K562 (cell line): Measurements from ENCODE around the gene PRKAG2. TPM values are rescaled to one million over a fixed set of nuclear protein-coding genes. Genes with fewer than 3 reads are reported as not detected.

Experiments
- ATAC-seq: fragments of 200-7000 bp; cut with Tn5 transposase; 3 replicates; pipeline ENCODE4 v1.9.1; 2020; ENCODE audit warnings: moderate library complexity
- BruUV-seq: library from RNA; stranded (reverse); fragments of 400-500 nt; replicated peaks from 2 replicates; lab custom pipeline; 2021; lab: Mats Ljungman, UMichigan
- CTCF ChIA-PET: fragments of 300-600 bp; formaldehyde crosslinking; extraction: SDS; loops from one replicate; lab custom pipeline; 2021; ENCODE audit warnings: low intra/inter-chr PET ratio; lab: Yijun Ruan, JAX
- POLR2A ChIA-PET: fragments of 300-600, 350-650 bp; sonication (Branson Sonifier 250); formaldehyde crosslinking; extraction: SDS; loops from one replicate; lab custom pipeline; 2021; ENCODE audit warnings: antibody characterized with exemption, inconsistent platforms; lab: Yijun Ruan, JAX
- DNase-seq, 4 experiments: peaks; one replicate each; pipeline versions ENCODE4 v3.0.0 to v3.0.0-alpha.2; 2011 to 2018; ENCODE audit warnings: low spot score in 3 of 4, mixed read lengths in 3 of 4; ENCODE audit errors: extremely low read depth in 1 of 4
- FAIRE-seq: peaks from 2 replicates; lab custom pipeline; 2011; peaks lifted over from hg19 to GRCh38; lab: Jason Lieb, UNC
- H2AFZ ChIP-seq: 2 replicates; pipeline ENCODE4 v1.6.0; 2011; ENCODE audit warnings: low read depth, low read length, control low read depth, inconsistent platforms
- H3K27ac ChIP-seq: fragments of 200-600 bp; 3 replicates; pipeline ENCODE4 v1.8.0; 2011; ENCODE audit warnings: low read depth, mild to moderate bottlenecking, control low read depth, inconsistent platforms, low read length, moderate library complexity, mixed read lengths; ENCODE audit errors: extremely low read depth
- H3K27me3 ChIP-seq, 2 experiments: fragments of 300-600 bp in 1 of 2; 2 replicates in 1 of 2; 3 replicates in 1 of 2; pipeline versions ENCODE4 v1.6.0 to v1.8.0; 2011; ENCODE audit warnings: inconsistent platforms in 2 of 2, low read length in 2 of 2, mild to moderate bottlenecking in 1 of 2, mixed read lengths in 1 of 2, moderate library complexity in 1 of 2; ENCODE audit not compliant: control insufficient read depth in 2 of 2, insufficient read depth in 2 of 2
- H3K36me3 ChIP-seq: fragments of 300-600 bp; 3 replicates; pipeline ENCODE4 v1.8.0; 2011; ENCODE audit warnings: mild to moderate bottlenecking, low read length, inconsistent platforms; ENCODE audit not compliant: control insufficient read depth, insufficient read depth
- H3K4me1 ChIP-seq, 2 experiments: fragments of 200-600 bp in 1 of 2; replicated peaks in 1 of 2; 2 replicates in 1 of 2; 3 replicates in 1 of 2; pipeline versions ENCODE4 v1.5.1 to v1.8.0; 2011; ENCODE audit warnings: inconsistent platforms in 2 of 2, low read length in 2 of 2, mild to moderate bottlenecking in 1 of 2, mixed read lengths in 1 of 2, moderate library complexity in 1 of 2; ENCODE audit not compliant: control insufficient read depth in 2 of 2, insufficient read depth in 2 of 2
- H3K4me2 ChIP-seq: 2 replicates; pipeline ENCODE4 v1.6.1; 2011; ENCODE audit warnings: low read length, control low read depth, inconsistent platforms, mixed read lengths; ENCODE audit not compliant: insufficient read depth
- H3K4me3 ChIP-seq: fragments of 200-600 bp; sonication (generic), shearing (Covaris generic); 2 replicates; pipeline ENCODE4 v1.5.1; 2016; ENCODE audit warnings: control low read depth, inconsistent platforms
- H3K79me2 ChIP-seq: fragments of 200-600 bp; 3 replicates; pipeline ENCODE4 v1.8.0; 2011; ENCODE audit warnings: low read length, inconsistent platforms; ENCODE audit not compliant: control insufficient read depth, insufficient read depth
- H3K9ac ChIP-seq, 2 experiments: 2 replicates each; pipeline versions ENCODE4 v1.6.0 to v1.6.1; 2011; ENCODE audit warnings: low read depth in 2 of 2, low read length in 2 of 2, control low read depth in 1 of 2, inconsistent platforms in 1 of 2, mild to moderate bottlenecking in 1 of 2, mixed read lengths in 1 of 2; ENCODE audit not compliant: insufficient read depth in 1 of 2
- H3K9me1 ChIP-seq: one replicate; pipeline ENCODE4 v1.6.0; 2011; ENCODE audit warnings: inconsistent platforms, mild to moderate bottlenecking, low read length, moderate library complexity; ENCODE audit not compliant: control insufficient read depth, insufficient read depth
- H3K9me3 ChIP-seq: replicated peaks from 2 replicates; pipeline ENCODE4 v1.5.1; 2011; ENCODE audit warnings: low read depth, low read length, inconsistent platforms; ENCODE audit not compliant: control insufficient read depth, insufficient read depth
- H4K20me1 ChIP-seq: replicated peaks from 2 replicates; pipeline ENCODE4 v1.6.1; 2011; ENCODE audit warnings: low read length, inconsistent platforms, mixed read lengths; ENCODE audit not compliant: control insufficient read depth, insufficient read depth
- ATF7 ChIP-seq: fragments of 450-650 bp; IDR thresholded peaks from 2 replicates; pipeline ENCODE4 v1.7.1; 2014; ENCODE audit warnings: mild to moderate bottlenecking, moderate library complexity
- CEBPB ChIP-seq: fragments of 450-650 bp; IDR thresholded peaks from 2 replicates; pipeline ENCODE4 v1.6.1; 2016; ENCODE audit warnings: missing genetic modification characterization, missing compliant biosample characterization
- CREB1 ChIP-seq, 2 experiments: sonication (generic) in 1 of 2; formaldehyde crosslinking in 1 of 2; IDR thresholded peaks; 2 replicates each; pipeline versions ENCODE4 v1.6.1 to v1.8.0; 2012 to 2022; ENCODE audit warnings: inconsistent platforms in 1 of 2, mild to moderate bottlenecking in 1 of 2, missing genetic modification reagents in 1 of 2, moderate library complexity in 1 of 2
- DPF2 ChIP-seq: fragments of 450-650 bp; IDR thresholded peaks from 2 replicates; pipeline ENCODE4 v1.6.1; 2016
- FOSL1 ChIP-seq: fragments of 200-800 bp; sonication (Bioruptor generic); conservative IDR thresholded peaks from 2 replicates; pipeline ENCODE4 v1.6.1; 2016; ENCODE audit warnings: missing genetic modification characterization, missing compliant biosample characterization
- GMEB1 ChIP-seq: fragments of 250-450 bp; sonication (Bioruptor Pico); IDR thresholded peaks from 2 replicates; pipeline ENCODE4 v1.4.0; 2020; ENCODE audit warnings: mild to moderate bottlenecking
- MLLT1 ChIP-seq, 2 experiments: fragments of 450-650 bp; IDR thresholded peaks; 2 replicates each; pipeline ENCODE4 v1.6.1; 2016
- PATZ1 ChIP-seq: fragments of 250-450 bp; sonication (Bioruptor Pico); IDR thresholded peaks from 2 replicates; pipeline ENCODE4 v1.5.0; 2020; ENCODE audit warnings: mild to moderate bottlenecking, borderline replicate concordance
- VEZF1 ChIP-seq: fragments of 200-800 bp; sonication (Bioruptor generic); IDR thresholded peaks from 2 replicates; pipeline ENCODE4 v1.6.1; 2017; ENCODE audit warnings: missing genetic modification characterization, missing compliant biosample characterization
- ZC3H8 ChIP-seq: fragments of 450-650 bp; IDR thresholded peaks from 2 replicates; pipeline ENCODE4 v1.6.1; 2017
- ZNF143 ChIP-seq: sonication (generic); formaldehyde crosslinking; IDR thresholded peaks from 2 replicates; pipeline ENCODE4 v1.9.0; 2022; ENCODE audit warnings: mild to moderate bottlenecking, missing genetic modification reagents
- ZNF263 ChIP-seq: sonication (generic); formaldehyde crosslinking; IDR thresholded peaks from 2 replicates; pipeline ENCODE4 v1.8.0; 2022; ENCODE audit warnings: mild to moderate bottlenecking, missing genetic modification reagents, borderline replicate concordance
- ZNF324 ChIP-seq: fragments of 250-450 bp; sonication (Bioruptor Pico); IDR thresholded peaks from 2 replicates; pipeline ENCODE4 v1.4.0; 2020; ENCODE audit warnings: mild to moderate bottlenecking
- WGBS: fragments of 100-300 bp; shearing (Covaris generic); methylation state at CpG from one replicate; pipeline ENCODE4 v1.1.6; 2016; ENCODE audit warnings: low coverage, mixed read lengths; ENCODE audit not compliant: insufficient coverage; ENCODE audit errors: missing lambda C conversion rate; 5-methylcytosine and 5-hydroxymethylcytosine counted together
- in situ Hi-C: fragments of 300-500 bp; cut with MboI; formaldehyde crosslinking; loops from 4 replicates; pipeline ENCODE4 v1.15.0; 2018; ENCODE audit warnings: inconsistent platforms, mixed read lengths
- intact Hi-C: fragments of 100-400 bp; cut with micrococcal nuclease; formaldehyde crosslinking; loops from 2 replicates; pipeline ENCODE4 v1.14.2; 2022
- polyA plus RNA-seq, 8 experiments: library from polyadenylated mRNA; depleted of rRNA in 4 of 8; stranded (reverse) in 5 of 8; unstranded in 3 of 8; fragments of >200 nt; fragmentation: Nextera tagmentation in 2 of 8; fragmentation: Illumina TruSeq in 1 of 8; extraction: Ambion mirVana in 2 of 8; extraction: Trizol in 1 of 8; gene quantifications; 2 replicates each; pipeline versions ENCODE4 v1.2.1 to v1.2.3, GENCODE V29; 2011 to 2014; ENCODE audit warnings: inconsistent platforms in 1 of 8, missing spikeins in 1 of 8
- total RNA-seq, 7 experiments: library from RNA; depleted of rRNA in 6 of 7; stranded (reverse); fragments of >200 nt in 6 of 7; fragmentation: Illumina TruSeq in 2 of 7; extraction: Trizol in 2 of 7; gene quantifications; 2 replicates each; pipeline versions ENCODE4 v1.2.1 to v1.2.3, GENCODE V29; 2011 to 2021; ENCODE audit warnings: low replicate concordance in 1 of 7

Gene PRKAG2
- total and polyA plus RNA-seq, 9 of the 15 experiments (the other 6 are each of a cell fraction or from before 2014, with no cell fraction given), result 0.99 to 5.6 (median 3.3) TPM

- no peak for TF ChIP-seq PATZ1 (CRISPR knock-in tag)
- no peak for TF ChIP-seq MLLT1 (IDR thresholded peaks at IDR 0.05)
Observed at GRCh38 chr7:151568956-151569940, 307.7 kb downstream of the PRKAG2 start (continued).

GRCh38 chr7:151566897-151567320, 310.0 kb downstream of the PRKAG2 start:
- no peak overlapping the region for H3K4me2 ChIP-seq
- no peak overlapping the region for H2AFZ ChIP-seq
- BruUV-seq, result no TSS peak
- intact Hi-C loops, result no loop called here
- WGBS, result 9% methylated on average over 8 of the region's 8 CpGs
- no peaks in the 10 kb centered on the region; a peak in 1 of 5 replicates for H3K4me1 ChIP-seq
- H3K9me3 ChIP-seq, result no peaks in the 10 kb centered on the region
- no peaks in the 10 kb centered on the region for H3K79me2 ChIP-seq
- POLR2A ChIA-PET, result interaction anchor here (1.5 to 2.3 kb wide), 2 partner anchors 9 to 11 kb away, joined by 3 to 10 read pairs; no protein-coding TSS in a partner anchor
- no peak overlapping the region for H3K9ac ChIP-seq
- CTCF ChIA-PET, result no interaction called here
- in situ Hi-C loops, result no loop called here
- no peaks in the 10 kb centered on the region for H3K36me3 ChIP-seq
- peaks cover 42 to 43% of the 10 kb centered on the region in 2 experiments for H3K27me3 ChIP-seq
- H3K27ac ChIP-seq, result no peak overlapping the region
- H4K20me1 ChIP-seq, result no peaks in the 10 kb centered on the region
- ATAC-seq (peak; percentile 50; the same call in 1 of the 3 replicates), FAIRE-seq (no peak), DNase-seq (no peak)
- H3K9me1 ChIP-seq, result no peaks in the 10 kb centered on the region
- no peak overlapping the region for H3K4me3 ChIP-seq
- TF ChIP-seq FOSL1 (tag) (no peak), ATF7 (peak; percentile 74; the same call in 1 of the 2 replicates), DPF2 (no peak), VEZF1 (no peak), ZNF263 (CRISPR knock-in tag) (no peak), ZC3H8 (no peak), GMEB1 (no peak), ZNF143 (CRISPR knock-in tag) (no peak), CEBPB (peak; percentile 96), ZNF324 (no peak), CREB1 (IDR thresholded peaks at IDR 0.05) (no peak), CREB1 (CRISPR knock-in tag; IDR thresholded peaks at IDR 0.05) (no peak)
